Suppressor macrophage (primary cell): ENCODE data around the gene TMEM239.
"Not testable (repeated sequence)": the region's sequence is repeated elsewhere in the genome, so short reads cannot be mapped to it uniquely, and the experiment has no call there.

ENCODE experiments used
- DNase-seq, 4 experiments: peaks; one replicate each; pipeline ENCODE4 v3.0.0-alpha.2; 2020 to 2022
- total RNA-seq, 17 experiments: gene quantifications; one replicate each; lab custom pipeline; 2026; ENCODE audit warnings: mixed read lengths in 6 of 17, inconsistent platforms in 3 of 17; lab: John Stamatoyannopoulos, UW

Gene TMEM239
- total RNA-seq = 0 to 0.77 (median 0) reads per million in 17 experiments

- no peak for DNase-seq
Observed at GRCh38 chr20:2816030-2816582, at the start of gene TMEM239. TMEM239 (plus strand) TSS chr20:2816364; CDS start chr20:2816555, 191 bp downstream.

- no peak for DNase-seq
Observed at GRCh38 chr20:2767768-2768631, 48.2 kb upstream of the TMEM239 start.

GRCh38 chr20:2768632-2769015, 47.5 kb upstream of the TMEM239 start:
- no peak for DNase-seq

DNA sequence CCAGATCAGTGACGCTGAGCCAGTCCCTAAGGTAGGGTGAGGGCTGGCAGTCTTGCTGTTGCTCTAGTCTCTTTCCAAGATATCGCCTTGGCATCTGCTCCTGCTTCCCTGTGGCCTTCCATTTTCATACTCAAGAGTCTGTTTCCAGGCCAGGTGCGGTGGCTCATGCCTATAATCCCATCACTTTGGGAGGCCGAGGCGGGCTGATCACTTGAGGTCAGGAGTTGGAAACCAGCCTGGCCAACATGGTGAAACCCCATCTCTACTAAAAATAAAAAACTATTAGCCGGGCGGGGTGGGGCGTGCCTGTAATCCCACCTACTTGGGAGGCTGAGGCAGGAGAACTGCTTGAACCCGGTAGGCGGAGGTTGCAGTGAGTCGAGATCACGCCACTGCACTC, 46.1 kb upstream of the TMEM239 start:
- DNase-seq = not testable (repeated sequence)

GRCh38 chr20:2771631-2772080, 44.5 kb upstream of the TMEM239 start:
- no peak for DNase-seq

DNA sequence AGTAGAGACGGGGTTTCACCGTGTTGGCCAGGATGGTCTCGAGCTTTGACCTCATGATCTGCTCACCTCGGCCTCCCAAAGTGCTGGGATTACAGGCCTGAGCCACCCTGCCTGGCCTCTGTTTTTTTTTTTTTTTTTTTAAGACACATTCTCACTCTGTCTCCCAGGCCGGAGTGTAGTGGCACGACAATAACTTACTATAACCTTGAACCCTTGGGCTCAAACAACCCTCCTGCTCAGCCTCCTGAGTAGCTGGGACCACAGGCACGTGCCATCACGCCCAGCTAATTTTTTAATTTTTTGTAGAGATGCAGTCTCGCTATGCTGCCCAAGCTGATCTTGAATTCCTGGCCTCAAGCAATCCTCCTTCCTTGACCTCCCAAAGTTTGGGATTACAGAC, 42.4 kb upstream of the TMEM239 start:
- no peak for DNase-seq

DNA sequence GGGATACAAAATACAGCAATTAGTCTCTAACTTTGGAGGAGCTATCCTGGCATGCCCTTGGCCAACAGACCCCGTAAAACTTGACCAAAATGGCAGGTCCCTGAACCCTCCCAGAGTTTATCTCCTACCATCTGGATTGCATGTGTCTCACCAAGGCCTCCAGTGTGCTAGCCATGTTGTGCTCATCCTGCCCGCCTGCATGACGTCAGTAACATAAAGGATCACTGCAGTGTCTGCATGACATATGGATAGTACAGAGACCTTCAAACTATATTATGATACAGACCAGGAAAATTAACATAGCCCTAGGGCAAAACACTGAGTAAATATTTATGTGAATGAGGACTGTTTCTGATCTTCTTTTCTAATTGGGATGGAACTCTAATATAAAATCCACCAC, 41.0 kb upstream of the TMEM239 start:
- DNase-seq = no peak

DNA sequence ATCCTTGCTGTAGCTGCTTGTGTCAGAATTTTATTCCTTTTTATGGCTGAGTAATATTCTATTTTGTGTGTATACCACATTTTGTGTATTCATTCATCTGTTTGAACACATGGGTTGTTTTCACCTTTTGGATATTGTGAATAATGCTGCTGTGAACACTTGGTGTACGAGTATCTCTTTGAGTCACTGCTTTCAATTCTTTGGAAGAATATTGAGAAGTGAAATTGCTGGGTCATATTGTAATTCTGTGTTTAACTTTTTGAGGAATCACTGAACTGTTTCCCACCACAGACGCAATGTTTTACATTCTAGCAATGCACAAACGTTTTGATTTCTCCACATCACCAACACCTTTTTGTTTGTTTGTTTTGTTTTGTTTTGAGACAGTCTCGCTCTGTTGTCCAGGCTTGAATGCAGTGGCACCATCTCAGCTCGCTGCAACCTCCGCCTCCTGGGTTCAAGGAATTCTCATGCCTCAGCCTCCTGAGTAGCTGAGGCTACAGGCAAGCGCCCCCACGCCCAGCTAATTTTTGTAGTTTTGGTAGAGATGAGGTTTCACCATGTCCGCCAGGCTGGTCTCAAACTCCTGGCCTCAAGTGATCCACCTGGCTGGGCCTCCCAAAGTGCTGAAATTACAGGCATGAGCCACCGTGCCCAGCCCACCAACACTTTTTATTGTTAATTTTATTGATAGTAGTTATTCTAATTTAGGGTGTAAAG, 37.4 kb upstream of the TMEM239 start:
- no peak for DNase-seq

DNA sequence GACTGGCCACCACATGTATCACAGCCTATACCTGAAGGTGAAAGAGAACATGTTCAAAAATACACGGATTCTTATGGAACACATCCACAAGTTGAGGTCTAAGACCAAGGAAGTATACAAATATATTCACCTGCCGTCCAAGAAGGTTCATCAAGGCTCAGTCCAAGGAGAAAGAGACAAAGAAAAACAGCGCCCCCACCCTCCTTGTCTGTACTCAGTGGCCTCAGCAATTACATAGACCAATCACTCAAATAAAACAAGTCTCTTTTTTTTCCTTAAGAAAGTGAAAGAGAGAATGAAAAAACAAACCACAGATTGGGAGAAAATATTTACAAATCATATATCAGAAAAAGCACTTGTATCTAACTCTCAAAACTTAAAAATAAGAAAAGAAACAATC, 35.2 kb upstream of the TMEM239 start:
- no peak for DNase-seq

- no peak for DNase-seq
Observed at GRCh38 chr20:2783908-2784566, 32.1 kb upstream of the TMEM239 start.

GRCh38 chr20:2793471-2793870, 22.7 kb upstream of the TMEM239 start:
- DNase-seq = no peak

- no peak for DNase-seq
Observed at GRCh38 chr20:2794202-2794748, 21.9 kb upstream of the TMEM239 start.

GRCh38 chr20:2794866-2795447, 21.2 kb upstream of the TMEM239 start:
- no peak for DNase-seq

DNA sequence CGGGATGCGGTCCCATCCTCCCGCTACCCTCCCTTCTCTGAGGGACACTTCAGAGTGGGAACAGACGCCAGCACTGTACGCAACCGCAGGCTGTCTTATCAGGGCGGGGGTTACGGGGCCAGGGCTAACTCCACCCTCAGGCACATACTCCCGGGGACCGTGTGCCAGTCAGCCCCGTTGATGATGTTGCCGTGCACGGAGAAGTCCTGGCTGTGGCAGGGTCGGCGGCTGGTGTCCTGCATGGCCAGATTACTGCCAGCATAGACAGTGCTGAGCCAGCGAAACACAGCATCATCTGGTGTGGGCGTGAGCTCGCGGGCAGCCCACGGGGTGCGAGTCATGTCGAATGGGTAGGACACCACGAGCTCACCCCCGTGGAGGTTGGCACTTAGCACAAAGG, 20.7 kb upstream of the TMEM239 start:
- no peak for DNase-seq

- DNase-seq = no peak
Observed at GRCh38 chr20:2796011-2796660, 20.0 kb upstream of the TMEM239 start.

DNA sequence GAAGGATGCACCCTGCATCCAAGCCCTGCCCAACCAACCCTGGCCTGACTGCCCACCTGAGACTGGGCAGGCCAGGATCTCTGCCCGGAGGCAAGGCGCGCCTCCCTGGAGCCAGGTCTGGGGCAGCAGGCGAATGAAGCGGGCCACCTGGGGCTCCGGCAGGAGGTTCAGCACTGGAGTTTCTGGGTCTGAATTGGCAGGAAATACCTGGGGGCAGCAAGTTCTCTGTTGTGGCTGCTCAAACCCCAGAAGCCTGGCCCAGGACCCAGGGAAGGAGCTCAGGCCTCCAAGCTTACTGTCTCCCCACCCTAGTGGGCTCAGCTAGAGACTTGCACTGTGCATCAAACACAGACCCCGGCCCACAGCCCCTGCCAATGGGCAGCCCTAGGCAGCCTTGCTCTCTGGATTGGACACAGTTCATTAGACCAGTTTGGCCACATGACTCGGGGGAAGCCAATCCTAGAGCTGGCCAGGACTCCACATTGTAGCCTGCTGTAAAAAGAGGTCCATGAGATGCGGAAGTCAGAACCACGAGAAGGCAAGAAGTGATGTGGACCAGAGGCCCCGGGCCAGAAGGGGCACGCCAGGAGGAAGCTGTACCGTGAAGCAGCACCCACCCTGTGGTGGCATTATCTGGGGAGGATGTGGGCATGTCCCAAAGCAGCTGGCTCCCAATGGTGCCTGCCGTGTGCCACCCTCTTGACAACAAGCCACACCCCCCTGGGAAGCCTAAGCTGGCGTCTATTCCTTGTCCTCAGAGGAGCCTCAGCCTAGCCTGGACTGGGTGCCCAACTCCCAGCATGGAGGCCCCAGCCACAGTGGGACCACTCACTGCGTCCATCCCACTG, 18.8 kb upstream of the TMEM239 start:
- no peak for DNase-seq

DNA sequence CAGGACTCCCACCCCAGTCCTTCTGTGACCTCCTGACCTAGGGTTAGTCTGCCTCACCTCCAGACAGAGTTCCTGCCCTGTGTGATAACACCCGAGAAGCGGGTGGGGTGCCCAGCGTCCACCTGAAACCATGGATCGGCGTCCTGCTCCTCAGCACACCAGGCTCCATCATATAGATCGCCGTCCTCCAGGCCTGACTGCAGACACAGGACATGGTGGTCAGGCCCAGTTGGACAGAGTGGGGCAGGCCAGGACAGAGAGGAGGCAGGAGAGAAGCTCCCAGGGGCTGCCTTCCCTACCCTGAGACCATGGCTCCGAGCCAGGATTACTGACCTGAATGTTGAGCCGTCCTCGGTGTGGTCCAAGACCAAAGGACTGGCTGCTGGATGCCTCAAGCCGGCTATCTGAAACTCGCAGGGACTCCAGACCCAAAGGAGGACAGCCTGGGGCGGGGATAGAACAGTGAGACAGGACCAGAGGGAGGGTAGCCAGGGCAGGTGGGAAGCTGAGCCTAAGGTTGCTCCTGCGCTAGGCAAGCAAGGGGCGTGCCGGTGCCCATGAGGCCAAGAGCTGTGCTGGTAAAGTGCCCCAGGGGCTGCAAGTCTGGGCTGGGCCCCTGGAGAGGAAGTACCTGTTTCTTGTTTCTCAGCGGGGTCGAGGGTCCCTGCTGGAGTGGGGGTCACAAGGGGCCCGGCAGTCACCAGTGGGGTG, 17.9 kb upstream of the TMEM239 start:
- no peak for DNase-seq

GRCh38 chr20:2798814-2799213, 17.4 kb upstream of the TMEM239 start:
- no peak for DNase-seq

- no peak for DNase-seq
Observed at GRCh38 chr20:2799271-2799670, 16.9 kb upstream of the TMEM239 start.
